Activated CD4-positive, alpha-beta T cell treated with anti-CD3 and anti-CD28 coated beads, Interleukin-2, amount 50 U/mL, for 48 hours (primary cell): ENCODE measurements around the gene ARAF.
"Not testable (repeated sequence)": the region's sequence is repeated elsewhere in the genome, so short reads cannot be mapped to it uniquely, and the experiment has no call there.

ENCODE experiments used
- DNase-seq, 2 experiments: peaks; one replicate each; pipeline ENCODE4 v3.0.0-alpha.2; 2020

ARAF gene

DNA sequence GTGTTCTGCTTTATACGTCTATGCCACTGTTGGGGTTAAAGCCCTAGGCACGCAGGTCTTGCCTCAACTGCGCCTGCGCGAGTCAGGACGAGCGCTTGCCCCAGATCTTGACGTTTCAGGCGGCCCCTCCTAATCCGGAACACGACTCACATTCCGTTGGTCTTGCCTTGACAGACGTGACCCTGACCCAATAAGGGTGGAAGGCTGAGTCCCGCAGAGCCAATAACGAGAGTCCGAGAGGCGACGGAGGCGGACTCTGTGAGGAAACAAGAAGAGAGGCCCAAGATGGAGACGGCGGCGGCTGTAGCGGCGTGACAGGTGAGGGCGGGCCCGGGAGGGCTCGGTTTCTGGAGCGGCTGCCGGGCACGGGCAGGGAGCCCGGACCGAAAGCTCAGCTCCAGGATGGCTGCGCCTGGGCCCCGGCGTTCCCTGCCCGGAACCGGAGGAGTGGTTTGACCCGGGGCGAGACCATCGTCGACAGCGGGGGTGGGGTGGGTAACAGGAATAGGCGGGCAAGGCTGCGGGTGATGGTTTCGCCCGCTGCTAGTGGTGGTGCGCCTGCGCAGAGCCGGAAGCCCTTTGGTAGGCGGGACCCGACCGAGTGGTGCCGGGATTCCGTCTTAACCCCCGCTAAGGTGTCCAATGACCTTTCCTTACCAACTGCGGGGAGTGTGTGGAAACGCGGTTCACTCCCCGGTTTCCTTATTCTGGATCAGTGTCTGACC is at the start of gene ARAF:
TSS of gene ARAF (plus strand) at position 272 of the 725 bp plus-strand sequence. CDS start 1,763 bp downstream, outside the sequence.
- peak; percentile 94 to 95 for DNase-seq

DNA sequence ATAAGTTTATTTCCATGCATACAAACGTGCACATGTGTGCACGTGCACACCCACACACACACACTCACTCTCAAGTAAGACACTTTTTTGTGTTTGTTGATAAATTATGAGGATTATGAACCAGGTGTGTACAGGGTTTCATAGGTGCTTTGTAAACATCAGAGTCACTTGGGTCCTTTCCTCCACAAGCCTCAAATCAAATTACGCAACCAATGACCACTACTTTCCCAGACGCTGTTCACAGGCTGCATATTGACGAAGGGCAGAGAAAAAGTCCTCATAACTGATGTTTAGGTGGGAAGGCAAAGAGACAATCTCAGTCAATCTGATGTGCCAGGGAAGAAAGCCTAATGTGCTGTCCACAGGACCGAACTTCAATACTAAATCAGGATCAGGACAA is 48.6 kb upstream of the ARAF start:
- DNase-seq, result not testable (repeated sequence)

- DNase-seq, result peak; percentile 3 to 8
Measured at GRCh38 chrX:47513034-47513965, 47.7 kb upstream of the ARAF start.

DNA sequence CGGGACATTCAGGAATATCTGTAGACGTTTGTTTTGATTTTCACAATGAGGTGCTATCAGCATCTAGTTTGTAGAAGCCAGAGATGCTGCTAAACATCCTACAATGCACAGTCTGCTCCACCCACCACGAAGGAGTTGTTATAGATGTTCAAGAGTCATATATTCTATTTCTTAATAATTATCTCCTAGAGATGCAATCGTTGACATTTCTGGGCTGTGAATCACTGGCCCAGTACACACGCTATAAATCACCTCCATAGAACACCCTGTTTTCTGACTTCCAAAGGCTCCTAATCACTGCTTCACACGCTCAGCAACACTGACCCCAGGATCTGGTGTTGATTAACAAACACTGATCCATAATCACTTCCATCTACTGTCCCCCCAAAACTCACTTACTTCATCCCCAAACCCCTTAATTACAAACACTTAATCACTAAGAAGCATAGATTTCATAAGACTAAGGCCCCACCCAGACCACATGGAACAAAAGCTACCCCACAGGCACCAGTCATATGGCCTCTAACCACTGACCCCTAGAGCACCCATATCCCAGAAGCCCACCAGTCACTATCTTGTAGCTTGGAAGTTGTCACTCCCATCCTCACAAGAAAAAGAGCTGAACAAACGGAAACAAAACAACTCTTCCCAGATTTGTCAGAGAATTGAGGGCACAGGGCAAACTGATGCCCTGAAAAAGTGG is 46.3 kb upstream of the ARAF start:
- DNase-seq, result no peak

DNA sequence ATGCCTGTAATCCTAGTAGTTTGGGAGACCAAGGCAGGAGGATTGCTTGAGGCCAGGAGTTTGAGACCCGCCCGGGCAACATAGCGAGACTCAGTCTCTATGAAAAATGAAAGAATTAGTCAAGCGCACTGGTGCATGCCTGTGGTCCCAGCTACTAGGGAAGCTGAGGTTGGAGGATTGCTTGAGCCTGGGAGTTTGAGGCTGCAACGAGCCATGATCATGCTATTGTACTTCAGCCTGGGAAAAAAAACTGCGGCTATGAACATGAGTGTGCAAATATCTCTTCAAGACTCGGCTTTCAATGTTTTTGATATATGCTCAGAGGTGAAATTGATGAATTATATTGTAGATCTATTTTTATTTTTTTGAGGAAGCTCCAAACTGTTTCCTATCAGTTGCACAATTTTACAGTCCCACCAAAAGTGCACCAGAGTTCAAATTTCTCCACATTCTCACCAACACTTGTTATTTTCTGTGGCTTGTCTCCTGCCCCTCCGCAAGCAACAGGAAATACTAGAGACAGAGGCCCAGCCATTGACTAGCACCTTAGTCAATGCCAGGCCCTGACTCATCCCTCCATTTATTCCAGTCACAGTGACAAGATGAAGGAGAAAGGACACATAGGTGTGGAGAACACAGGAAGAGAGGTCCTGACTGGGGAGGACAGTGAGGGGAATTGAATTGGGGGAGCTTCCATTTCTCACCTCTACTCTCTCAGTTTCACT is 44.9 kb upstream of the ARAF start:
- DNase-seq, result no peak

DNA sequence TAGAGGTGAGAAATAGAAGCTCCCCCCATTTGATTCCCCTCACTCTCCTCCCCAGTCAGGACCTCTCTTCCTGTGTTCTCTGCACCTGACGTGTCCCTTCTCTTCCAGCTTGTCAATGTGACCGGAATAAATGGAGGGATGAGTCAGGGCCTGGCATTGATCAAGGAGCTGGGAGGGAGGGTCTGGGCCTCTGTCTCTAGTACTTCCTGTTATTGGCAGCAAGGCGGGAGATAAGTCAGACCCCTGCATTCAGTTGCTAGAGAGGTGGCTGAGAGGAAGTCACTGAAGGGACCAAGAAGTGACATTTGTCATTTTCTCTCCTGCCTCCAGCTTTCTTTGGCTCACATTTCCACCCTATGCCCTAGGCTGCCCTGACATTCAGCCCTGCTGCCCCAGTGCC is 42.9 kb upstream of the ARAF start:
- DNase-seq, result no peak

DNA sequence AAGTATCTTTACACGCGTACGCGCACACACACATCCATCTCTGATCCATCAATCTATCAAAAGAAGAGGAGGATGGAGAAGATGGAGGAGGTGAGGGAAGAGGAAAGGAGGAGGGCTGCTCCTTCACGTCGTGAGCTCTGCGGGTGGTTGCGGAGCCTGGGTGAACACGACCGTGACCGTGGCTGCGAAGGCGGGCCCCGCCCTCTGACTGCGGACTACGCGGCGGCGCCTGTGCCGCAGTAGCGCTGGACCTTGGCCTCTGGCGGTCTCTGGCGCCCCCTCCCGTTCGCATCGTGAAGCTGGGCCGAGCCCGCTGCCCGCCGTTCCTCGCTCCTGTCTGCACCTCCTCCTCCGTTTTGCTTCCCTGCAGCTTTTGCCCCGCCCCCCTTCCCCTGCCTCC is 37.7 kb upstream of the ARAF start:
- DNase-seq, result peak; percentile 83 to 87

GRCh38 chrX:47523713-47524166 is 37.3 kb upstream of the ARAF start:
- DNase-seq, result no peak

GRCh38 chrX:47529548-47529947 is 31.5 kb upstream of the ARAF start:
- DNase-seq, result no peak

DNA sequence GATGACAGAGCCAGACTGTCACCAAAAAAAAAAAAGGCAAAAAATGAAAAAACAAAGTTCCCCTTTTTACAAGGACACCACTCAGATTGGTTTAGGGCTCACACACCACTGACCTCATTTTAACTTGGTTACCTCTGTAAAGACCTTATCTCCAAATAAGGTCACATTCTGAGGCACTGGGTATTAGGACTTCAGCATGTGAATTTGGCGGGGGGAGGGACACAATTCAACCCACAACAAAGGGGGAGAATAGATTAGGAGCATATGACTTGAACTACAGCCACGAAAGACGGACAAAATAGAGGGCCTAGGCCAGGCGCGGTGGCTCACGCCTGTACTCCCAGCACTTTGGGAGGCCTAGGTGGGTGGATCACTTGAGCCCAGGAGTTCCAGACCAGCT is 31.0 kb upstream of the ARAF start:
- no peak for DNase-seq

GRCh38 chrX:47539860-47540259 is 21.1 kb upstream of the ARAF start:
- no peak for DNase-seq

- no peak for DNase-seq
Measured at GRCh38 chrX:47540754-47541538, 20.1 kb upstream of the ARAF start.

DNA sequence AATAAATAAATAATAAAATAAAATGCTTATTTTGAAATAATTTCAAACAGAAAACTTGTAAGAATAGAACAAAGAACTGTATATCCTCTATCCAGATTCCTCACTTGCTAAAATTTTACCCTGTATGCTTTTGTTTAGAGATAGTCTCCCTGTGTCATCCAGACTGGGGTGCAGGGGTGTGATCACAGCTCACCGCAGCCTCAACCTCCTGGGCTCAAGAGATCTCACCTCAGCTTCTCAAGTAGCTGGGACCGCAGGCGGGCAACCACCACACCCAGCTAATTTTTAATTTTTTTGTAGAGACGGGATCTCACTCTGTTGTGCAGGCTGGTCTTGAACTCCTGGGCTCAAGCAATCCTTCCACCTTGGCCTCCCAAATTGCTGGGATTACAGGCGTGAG is 17.5 kb upstream of the ARAF start:
- DNase-seq, result no peak

DNA sequence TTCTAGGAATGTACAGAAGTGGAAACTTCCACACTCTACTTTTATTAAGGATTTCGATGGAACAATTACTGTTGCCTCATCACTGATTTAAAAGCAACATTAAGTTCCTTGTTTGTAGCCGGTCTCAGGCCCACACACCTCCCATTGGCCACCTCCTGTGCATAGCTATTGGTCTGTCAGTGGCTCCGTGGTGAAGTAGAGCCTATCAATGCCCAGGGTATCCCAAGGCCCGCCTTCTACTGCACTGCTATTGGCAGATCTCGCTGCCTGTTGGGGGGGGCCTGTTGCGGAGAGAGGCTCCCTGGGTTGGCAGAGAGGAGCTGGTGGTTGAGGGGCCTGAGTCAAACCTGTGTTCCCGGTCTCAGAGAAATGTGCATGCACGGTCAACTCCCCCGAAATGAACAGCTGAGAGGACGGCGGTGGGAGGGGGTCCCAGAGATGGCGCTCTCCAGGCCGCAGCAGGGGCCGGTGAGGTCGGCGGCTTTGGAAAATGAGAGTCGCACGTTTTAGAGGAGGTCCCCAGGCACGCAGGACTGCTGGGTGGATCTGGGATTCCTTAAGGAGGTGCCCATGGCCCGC is 4.9 kb upstream of the ARAF start:
- DNase-seq, result peak; percentile 74 to 83

DNA sequence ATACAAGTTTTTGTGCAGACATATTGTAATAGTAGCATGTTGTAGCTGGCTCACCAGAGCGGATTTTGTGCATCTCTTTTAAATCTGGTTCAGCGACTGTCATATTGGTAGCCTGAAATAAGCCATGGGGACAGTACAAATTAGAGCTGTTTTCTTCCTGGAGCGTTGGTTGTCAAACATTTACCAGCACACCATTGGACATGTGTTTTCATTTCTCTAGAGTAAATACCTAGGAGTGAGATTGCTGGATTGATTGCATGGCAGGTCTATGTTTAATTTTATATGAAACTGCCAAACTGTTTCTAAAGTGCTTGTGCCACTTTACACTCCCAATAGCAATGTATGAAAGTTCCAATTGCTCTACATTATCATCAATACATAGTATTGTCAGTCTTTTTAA is 2.6 kb upstream of the ARAF start:
- DNase-seq, result no peak

DNA sequence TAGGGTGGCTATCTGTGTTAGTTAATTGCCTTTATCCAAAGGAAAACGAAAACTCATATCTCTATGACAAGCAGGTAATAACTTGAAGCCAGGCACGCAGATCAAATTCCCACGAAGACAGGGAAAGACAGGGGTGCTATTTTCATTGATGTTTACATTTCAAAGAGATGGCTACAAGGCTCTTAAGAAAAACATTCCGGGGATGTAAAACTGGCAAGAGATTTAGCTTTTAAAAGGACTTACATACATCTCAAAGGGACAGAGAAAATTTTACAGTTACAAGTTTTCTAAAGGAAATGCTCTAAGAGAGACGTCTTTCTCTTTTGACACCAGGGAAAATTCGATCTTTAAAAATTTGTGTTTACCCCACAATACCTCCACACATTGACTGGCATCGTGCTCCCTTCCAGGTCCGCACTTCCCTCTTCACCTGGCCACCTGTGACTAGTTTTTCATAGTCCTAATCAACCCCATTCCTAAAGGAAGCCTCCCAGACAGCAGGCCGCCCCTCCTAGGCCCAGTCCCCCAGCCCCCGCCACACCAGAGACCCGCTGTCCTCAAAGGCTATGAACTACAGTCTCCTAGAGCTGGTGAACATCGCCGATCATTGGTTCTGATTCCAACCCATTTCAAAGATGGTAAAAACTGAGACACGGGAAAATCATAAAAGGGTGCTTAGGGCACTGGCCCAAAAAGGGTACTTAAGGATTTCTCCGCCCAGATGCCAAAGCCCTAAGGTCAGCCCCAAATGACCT is 649 bp upstream of the ARAF start:
- DNase-seq, result no peak

DNA sequence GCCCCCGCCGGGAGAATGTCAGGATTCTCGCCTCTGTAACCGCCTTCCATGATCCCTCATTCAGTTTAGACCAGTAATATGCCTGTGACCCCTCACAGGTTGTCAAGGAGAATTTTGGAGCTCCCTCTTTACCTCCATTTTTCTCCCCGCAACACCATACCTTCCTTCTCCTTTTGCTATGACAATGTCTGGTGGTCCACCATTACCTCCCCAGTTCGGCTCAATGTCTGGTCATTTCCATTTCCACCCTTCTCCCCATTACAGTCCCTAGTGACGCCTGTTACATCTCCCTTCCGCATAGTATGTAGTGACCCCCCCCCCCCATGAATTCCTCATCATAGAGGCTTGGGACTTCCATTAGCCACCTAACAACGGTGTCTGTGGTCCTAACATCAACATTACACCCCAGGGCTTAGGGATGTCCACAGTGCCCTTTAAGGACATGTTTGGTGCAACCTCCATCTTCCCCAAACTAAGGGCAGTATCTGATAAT is 700 bp downstream of the ARAF start:
- DNase-seq, result no peak

- DNase-seq, result peak; percentile 39 to 48
Measured at GRCh38 chrX:47562615-47563243, 1.7 kb downstream of the ARAF start.

- DNase-seq, result no peak
Measured at GRCh38 chrX:47563801-47564315, 2.9 kb downstream of the ARAF start.
